Neural cell (in vitro differentiated cells): Measurements from ENCODE around the gene APOB.

Experiments
- CTCF ChIP-seq: fragments of 450-650 bp; IDR thresholded peaks from 2 replicates; pipeline ENCODE4 v1.5.1; 2014; ENCODE audit warnings: antibody characterized with exemption, mild to moderate bottlenecking, moderate library complexity; ENCODE audit not compliant: poor library complexity, severe bottlenecking
- EP300 ChIP-seq: fragments of 450-650 bp; conservative IDR thresholded peaks from 2 replicates; pipeline ENCODE4 v1.6.1; 2014; ENCODE audit warnings: antibody characterized with exemption, mild to moderate bottlenecking, moderate library complexity; ENCODE audit not compliant: poor library complexity, severe bottlenecking
- EZH2 ChIP-seq: fragments of 200-600, 300-800 bp; shearing (Covaris generic), sonication (generic); IDR thresholded peaks from 2 replicates; pipeline ENCODE4 v1.6.1; 2014; ENCODE audit warnings: antibody characterized with exemption, low read length, borderline replicate concordance, mild to moderate bottlenecking; ENCODE audit not compliant: insufficient read depth, poor library complexity, severe bottlenecking
- MXI1 ChIP-seq: fragments of 450-650 bp; conservative IDR thresholded peaks from 2 replicates; pipeline ENCODE4 v1.6.1; 2014; ENCODE audit warnings: antibody characterized with exemption, mild to moderate bottlenecking; ENCODE audit not compliant: poor library complexity, severe bottlenecking
- POLR2AphosphoS5 ChIP-seq: IDR thresholded peaks from 2 replicates; pipeline ENCODE4 v1.6.1; 2012
- RAD21 ChIP-seq: fragments of 450-650 bp; conservative IDR thresholded peaks from 2 replicates; pipeline ENCODE4 v1.6.1; 2014; ENCODE audit warnings: antibody characterized with exemption, mild to moderate bottlenecking, moderate library complexity
- SMC3 ChIP-seq: fragments of 450-650 bp; conservative IDR thresholded peaks from 2 replicates; pipeline ENCODE4 v1.6.1; 2014; ENCODE audit warnings: antibody characterized with exemption, mild to moderate bottlenecking, moderate library complexity; ENCODE audit not compliant: poor library complexity
- TAF1 ChIP-seq: IDR thresholded peaks from 2 replicates; pipeline ENCODE4 v1.6.1; 2012; ENCODE audit warnings: low read depth
- TF ChIP-seq, protein P1 (sequence below): IDR thresholded peaks from 2 replicates; pipeline ENCODE4 v1.6.1; 2012; ENCODE audit warnings: borderline replicate concordance

DNA sequence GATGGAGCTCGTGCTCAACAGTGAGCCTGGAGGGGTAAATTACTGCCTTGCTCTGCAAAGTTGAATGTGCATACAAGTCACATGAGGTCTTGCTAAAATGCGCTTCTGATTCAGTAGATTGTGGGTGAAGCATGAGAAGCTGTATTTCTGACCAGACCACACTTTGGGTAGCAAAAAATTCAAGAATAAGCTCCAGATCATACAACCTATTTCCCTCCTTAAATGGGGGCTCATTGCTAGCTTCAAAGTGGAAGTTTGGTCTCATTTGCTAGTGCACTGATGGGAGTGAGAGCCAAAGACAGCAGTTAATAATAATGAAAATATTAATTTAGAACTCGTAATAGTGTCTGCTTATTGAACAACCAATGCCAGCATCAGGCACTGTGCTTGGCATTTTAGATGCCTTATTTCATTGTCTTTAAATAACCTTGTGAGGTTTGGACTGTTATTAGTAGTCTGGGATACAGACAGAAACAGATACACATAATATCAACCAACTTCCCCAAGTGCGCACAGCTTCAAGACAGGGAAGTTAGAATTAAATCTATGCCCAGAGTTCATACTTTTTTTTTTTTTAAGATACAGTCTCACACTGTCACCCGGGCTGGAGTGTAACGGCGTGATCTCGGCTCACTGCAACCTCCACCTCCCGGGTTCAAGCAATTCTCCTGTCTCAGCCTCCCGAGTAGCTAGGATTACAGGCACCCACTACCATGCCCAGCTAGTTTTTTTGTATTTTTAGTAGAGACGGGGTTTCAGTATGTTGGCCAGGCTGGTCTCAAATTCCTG lies 18.0 kb downstream of the APOB start:
- no peak for TF ChIP-seq CTCF
- TF ChIP-seq TAF1, result no peak
- no peak for TF ChIP-seq EZH2
- TF ChIP-seq MXI1, result no peak
- no peak for TF ChIP-seq RAD21
- TF ChIP-seq SMC3, result no peak
- TF ChIP-seq POLR2AphosphoS5, result no peak
- TF ChIP-seq, protein P1, sequence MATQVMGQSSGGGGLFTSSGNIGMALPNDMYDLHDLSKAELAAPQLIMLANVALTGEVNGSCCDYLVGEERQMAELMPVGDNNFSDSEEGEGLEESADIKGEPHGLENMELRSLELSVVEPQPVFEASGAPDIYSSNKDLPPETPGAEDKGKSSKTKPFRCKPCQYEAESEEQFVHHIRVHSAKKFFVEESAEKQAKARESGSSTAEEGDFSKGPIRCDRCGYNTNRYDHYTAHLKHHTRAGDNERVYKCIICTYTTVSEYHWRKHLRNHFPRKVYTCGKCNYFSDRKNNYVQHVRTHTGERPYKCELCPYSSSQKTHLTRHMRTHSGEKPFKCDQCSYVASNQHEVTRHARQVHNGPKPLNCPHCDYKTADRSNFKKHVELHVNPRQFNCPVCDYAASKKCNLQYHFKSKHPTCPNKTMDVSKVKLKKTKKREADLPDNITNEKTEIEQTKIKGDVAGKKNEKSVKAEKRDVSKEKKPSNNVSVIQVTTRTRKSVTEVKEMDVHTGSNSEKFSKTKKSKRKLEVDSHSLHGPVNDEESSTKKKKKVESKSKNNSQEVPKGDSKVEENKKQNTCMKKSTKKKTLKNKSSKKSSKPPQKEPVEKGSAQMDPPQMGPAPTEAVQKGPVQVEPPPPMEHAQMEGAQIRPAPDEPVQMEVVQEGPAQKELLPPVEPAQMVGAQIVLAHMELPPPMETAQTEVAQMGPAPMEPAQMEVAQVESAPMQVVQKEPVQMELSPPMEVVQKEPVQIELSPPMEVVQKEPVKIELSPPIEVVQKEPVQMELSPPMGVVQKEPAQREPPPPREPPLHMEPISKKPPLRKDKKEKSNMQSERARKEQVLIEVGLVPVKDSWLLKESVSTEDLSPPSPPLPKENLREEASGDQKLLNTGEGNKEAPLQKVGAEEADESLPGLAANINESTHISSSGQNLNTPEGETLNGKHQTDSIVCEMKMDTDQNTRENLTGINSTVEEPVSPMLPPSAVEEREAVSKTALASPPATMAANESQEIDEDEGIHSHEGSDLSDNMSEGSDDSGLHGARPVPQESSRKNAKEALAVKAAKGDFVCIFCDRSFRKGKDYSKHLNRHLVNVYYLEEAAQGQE, result no peak
- TF ChIP-seq EP300, result no peak
